GM10248 (cell line): Measurements from ENCODE around the gene ACTG1.

Experiments
- CTCF ChIA-PET: fragments of 300-600 bp; sonication (Branson Sonifier 250); formaldehyde crosslinking; extraction: SDS; loops from one replicate; lab custom pipeline; 2021; ENCODE audit warnings: antibody characterized with exemption; lab: Yijun Ruan, JAX
- POLR2A ChIA-PET: fragments of 350-650 bp; sonication (Branson Sonifier 250); formaldehyde crosslinking; extraction: SDS; loops from one replicate; lab custom pipeline; 2020; ENCODE audit warnings: antibody characterized with exemption; lab: Yijun Ruan, JAX
- DNase-seq: peaks from one replicate; pipeline ENCODE4 v3.0.0; 2012; ENCODE audit errors: extremely low spot score
- CTCF ChIP-seq: IDR thresholded peaks from 2 replicates; pipeline ENCODE4 v1.5.1; 2012; ENCODE audit warnings: mild to moderate bottlenecking, low read depth; ENCODE audit errors: extremely low read depth, missing control alignments, control extremely low read depth

Gene ACTG1

GRCh38 chr17:81512562-81513371, at the start of gene ACTG1:
TSS of gene ACTG1 (minus strand) at chr17:81512799. CDS start at chr17:81512354, 445 bp downstream.
- no peak for TF ChIP-seq CTCF
- DNase-seq = peak; percentile 93
- CTCF ChIA-PET = no interaction called here
- POLR2A ChIA-PET = interaction anchor here (0.6 to 1.4 kb wide), 8 partner anchors 23 to 293 kb away, joined by 3 to 4 read pairs (median 3); partner anchors contain the start of genes CEP131 and FAAP100

- TF ChIP-seq CTCF = no peak
- no peak for DNase-seq
- ChIA-PET POLR2A (no interaction called here), CTCF (interaction anchor here (0.8 to 1.9 kb wide), 5 partner anchors 9 to 50 kb away, joined by 3 to 8 read pairs (median 4); partner anchors contain the start of gene FAAP100)
Measured at GRCh38 chr17:81561494-81561885, 48.9 kb upstream of the ACTG1 start.

DNA sequence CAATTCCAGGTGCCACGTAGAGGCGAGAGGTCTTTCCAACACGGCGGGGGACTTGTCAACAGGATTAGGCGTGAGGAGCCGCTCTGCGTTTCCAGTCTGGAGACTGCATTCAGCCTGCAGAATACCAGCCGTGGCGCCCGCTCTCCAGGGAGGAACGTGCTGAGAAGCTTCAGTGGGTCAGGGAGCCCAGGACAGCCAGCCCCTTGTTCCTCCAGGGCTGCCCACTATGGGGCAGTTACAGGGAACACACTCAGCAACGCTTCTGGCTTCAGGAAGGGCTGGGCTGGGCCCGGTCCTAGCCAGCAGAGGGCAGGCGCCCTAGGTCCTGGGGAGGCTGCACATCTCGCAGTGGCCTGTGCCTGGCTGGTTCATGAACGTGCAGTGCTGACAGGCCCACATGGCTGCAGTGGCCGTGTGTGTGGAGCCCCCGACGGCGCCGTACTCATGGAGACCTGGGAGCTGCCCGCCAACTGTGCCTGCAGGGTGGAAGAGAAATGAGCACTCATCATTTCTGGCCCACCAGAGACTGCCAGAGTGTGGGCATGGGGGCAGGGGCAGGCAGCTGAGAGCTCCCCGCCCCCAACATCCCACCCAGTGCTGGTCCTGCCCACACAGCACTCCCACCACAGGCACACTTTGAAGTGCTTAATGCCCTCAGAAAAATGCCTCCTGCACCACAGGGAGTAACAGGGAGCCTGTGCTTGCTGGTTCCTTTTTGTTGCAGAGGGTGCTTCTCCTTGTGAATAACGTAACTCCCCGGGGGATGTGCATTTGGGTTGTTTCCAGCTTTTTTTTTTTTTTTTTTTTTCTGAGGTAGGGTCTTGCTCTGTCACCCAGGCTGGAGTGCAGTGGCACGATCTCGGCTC, 46.6 kb upstream of the ACTG1 start:
- DNase-seq = no peak
- no peak for TF ChIP-seq CTCF
- ChIA-PET CTCF (no interaction called here), POLR2A (no interaction called here)

- TF ChIP-seq CTCF = no peak
- POLR2A ChIA-PET = no interaction called here
- no peak for DNase-seq
- CTCF ChIA-PET = no interaction called here
Measured at GRCh38 chr17:81558115-81558468, 45.5 kb upstream of the ACTG1 start.

DNA sequence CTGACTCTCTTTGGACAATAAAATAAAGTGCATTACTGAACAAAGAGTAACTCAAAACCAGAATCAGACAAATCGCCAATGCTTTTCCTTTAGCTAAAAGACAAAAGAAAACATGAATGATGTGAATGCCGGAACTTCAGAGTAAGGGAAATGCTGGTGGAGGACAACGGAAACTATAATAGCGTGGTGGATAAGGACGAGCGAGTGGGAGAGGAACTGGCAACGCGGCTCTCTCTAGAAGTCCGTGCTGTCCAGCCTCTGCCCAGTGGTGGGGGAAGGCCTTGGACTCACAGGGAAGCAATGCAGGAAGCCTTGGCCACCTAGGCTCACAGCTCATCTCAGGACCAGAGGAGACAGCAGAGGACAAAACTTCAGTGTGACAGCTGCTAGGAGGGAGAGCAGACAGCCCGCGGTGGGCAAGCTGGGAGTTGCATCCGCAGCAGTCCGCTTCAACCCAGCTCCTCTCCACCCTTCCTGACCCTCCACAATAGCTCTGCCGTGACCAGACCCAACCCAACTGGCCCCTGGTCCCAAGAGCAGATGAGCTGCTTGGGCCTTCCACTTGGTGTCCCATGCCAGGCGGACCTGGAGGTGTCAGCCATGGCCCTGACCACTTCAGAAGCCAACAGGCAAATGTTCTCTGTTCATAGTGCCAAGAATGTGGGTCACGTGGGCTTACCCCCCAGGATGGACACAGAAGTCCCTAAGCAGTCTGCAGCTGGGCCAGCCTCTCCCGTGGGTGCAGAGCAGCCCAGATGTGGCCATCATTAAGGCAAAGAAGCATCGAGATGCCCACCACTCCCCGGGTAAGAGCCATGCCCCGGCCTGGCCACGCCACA, 44.9 kb upstream of the ACTG1 start:
- POLR2A ChIA-PET = no interaction called here

More for the DNA sequence above, 44.9 kb upstream of the ACTG1 start:
- DNase-seq = no peak
- no peak for TF ChIP-seq CTCF
- CTCF ChIA-PET = interaction anchor here (0.7 kb wide), 1 partner anchor 14 kb away, joined by 5 read pairs; no protein-coding TSS in a partner anchor
